Myocyte (in vitro differentiated cells): ENCODE data around the gene SCT. TPM values are rescaled to one million over a fixed set of nuclear protein-coding genes. Genes with fewer than 3 reads are reported as not detected.

Source experiments
- DNase-seq: peaks from one replicate; pipeline ENCODE4 v3.0.0-alpha.2; 2012; ENCODE audit warnings: low read depth
- total RNA-seq: library from RNA; depleted of rRNA; stranded (reverse); fragments of >200 nt; gene quantifications from 2 replicates; pipeline ENCODE4 v1.2.3, GENCODE V29; 2014

SCT gene
- total RNA-seq, 1 donor from 2014 or later, result not detected

- DNase-seq, result no peak
Measured at GRCh38 chr11:611001-611996, 15.7 kb downstream of the SCT start.

- DNase-seq, result no peak
Measured at GRCh38 chr11:610146-610801, 16.7 kb downstream of the SCT start.

GRCh38 chr11:609341-609811, 17.6 kb downstream of the SCT start:
- no peak for DNase-seq

GRCh38 chr11:608791-609251, 18.2 kb downstream of the SCT start:
- no peak for DNase-seq

- no peak for DNase-seq
Measured at GRCh38 chr11:607971-608659, 18.9 kb downstream of the SCT start.

GRCh38 chr11:607020-607780, 19.8 kb downstream of the SCT start:
- DNase-seq, result no peak

GRCh38 chr11:606245-606644, 20.7 kb downstream of the SCT start:
- no peak for DNase-seq

GRCh38 chr11:605286-606129, 21.5 kb downstream of the SCT start:
- no peak for DNase-seq

GRCh38 chr11:603154-603553, 23.8 kb downstream of the SCT start:
- DNase-seq, result no peak

- no peak for DNase-seq
Measured at GRCh38 chr11:601573-602245, 25.3 kb downstream of the SCT start.

GRCh38 chr11:598005-598680, 28.8 kb downstream of the SCT start:
- no peak for DNase-seq

- DNase-seq, result no peak
Measured at GRCh38 chr11:597166-597725, 29.7 kb downstream of the SCT start.

- DNase-seq, result no peak
Measured at GRCh38 chr11:596374-596773, 30.6 kb downstream of the SCT start.

- no peak for DNase-seq
Measured at GRCh38 chr11:595400-595799, 31.6 kb downstream of the SCT start.

GRCh38 chr11:593347-593746, 33.6 kb downstream of the SCT start:
- no peak for DNase-seq

GRCh38 chr11:592918-593317, 34.1 kb downstream of the SCT start:
- no peak for DNase-seq

- DNase-seq, result no peak
Measured at GRCh38 chr11:592501-592900, 34.5 kb downstream of the SCT start.

GRCh38 chr11:590997-591396, 36.0 kb downstream of the SCT start:
- no peak for DNase-seq
